CD14-positive monocyte (primary cell): ENCODE results near the gene SPAAR. TPM values are rescaled to one million over a fixed set of nuclear protein-coding genes. Genes with fewer than 3 reads are reported as not detected.
"Not testable (repeated sequence)": the region's sequence is repeated elsewhere in the genome, so short reads cannot be mapped to it uniquely, and the experiment has no call there.

ENCODE experiments used
- DNase-seq, 3 donors: peaks; one replicate each; pipeline ENCODE4 v3.0.0-alpha.2; 2011 to 2022
- H2AFZ ChIP-seq: 2 replicates; pipeline ENCODE4 v1.6.0; 2012; ENCODE audit warnings: mild to moderate bottlenecking, low read depth, low read length, inconsistent platforms; ENCODE audit not compliant: insufficient read depth, poor library complexity, severe bottlenecking
- H3K27ac ChIP-seq, 2 donors: 1 replicate in 1 of 2; 2 replicates in 1 of 2; pipeline ENCODE4 v1.5.1; 2012 to 2013; ENCODE audit warnings: low read length in 2 of 2, control low read depth in 1 of 2, inconsistent platforms in 1 of 2, low read depth in 1 of 2, mild to moderate bottlenecking in 1 of 2
- H3K27me3 ChIP-seq, 2 donors: one replicate each; pipeline versions ENCODE4 v1.6.0 to v1.6.1; 2011 to 2013; ENCODE audit warnings: low read length in 2 of 2; ENCODE audit not compliant: control insufficient read depth in 2 of 2, insufficient read depth in 2 of 2
- H3K36me3 ChIP-seq, 2 donors: replicated peaks in 1 of 2; 1 replicate in 1 of 2; 2 replicates in 1 of 2; pipeline versions ENCODE4 v1.5.1 to v1.6.1; 2012 to 2013; ENCODE audit warnings: low read length in 2 of 2, control low read depth in 1 of 2, inconsistent platforms in 1 of 2, mild to moderate bottlenecking in 1 of 2; ENCODE audit not compliant: insufficient read depth in 2 of 2, control insufficient read depth in 1 of 2
- H3K4me1 ChIP-seq, 2 donors: 1 replicate in 1 of 2; 2 replicates in 1 of 2; pipeline versions ENCODE4 v1.5.1 to v1.6.1; 2012 to 2013; ENCODE audit warnings: low read length in 2 of 2, control low read depth in 1 of 2, inconsistent platforms in 1 of 2, mild to moderate bottlenecking in 1 of 2, moderate library complexity in 1 of 2; ENCODE audit not compliant: insufficient read depth in 2 of 2, control insufficient read depth in 1 of 2
- H3K4me2 ChIP-seq: replicated peaks from 2 replicates; pipeline ENCODE3; 2012; ENCODE audit warnings: low read length, moderate library complexity, mild to moderate bottlenecking; ENCODE audit not compliant: poor library complexity, severe bottlenecking; ENCODE audit errors: extremely low read depth
- H3K4me3 ChIP-seq, 3 experiments: fragments of 200-600 bp in 1 of 3; sonication (generic) in 1 of 3; replicated peaks in 1 of 3; 1 replicate in 2 of 3; 2 replicates in 1 of 3; pipeline ENCODE4 v1.5.1; 2011 to 2013; ENCODE audit warnings: low read length in 3 of 3, mild to moderate bottlenecking in 3 of 3, control low read depth in 2 of 3, low read depth in 2 of 3, inconsistent platforms in 1 of 3, moderate library complexity in 1 of 3
- H3K79me2 ChIP-seq: 2 replicates; pipeline ENCODE4 v1.6.0; 2012; ENCODE audit warnings: mild to moderate bottlenecking, control low read depth, inconsistent platforms, low read length, moderate library complexity; ENCODE audit not compliant: insufficient read depth
- H3K9ac ChIP-seq: 2 replicates; pipeline ENCODE4 v1.6.0; 2017; ENCODE audit warnings: low read length, mild to moderate bottlenecking; ENCODE audit not compliant: insufficient read depth, poor library complexity, severe bottlenecking
- H3K9me3 ChIP-seq, 2 donors: replicated peaks in 1 of 2; 1 replicate in 1 of 2; 2 replicates in 1 of 2; pipeline versions ENCODE4 v1.5.1 to v1.6.1; 2012 to 2013; ENCODE audit warnings: low read length in 2 of 2, control low read depth in 1 of 2; ENCODE audit not compliant: control insufficient read depth in 1 of 2, insufficient read depth in 1 of 2
- H4K20me1 ChIP-seq: 2 replicates; pipeline ENCODE4 v1.6.0; 2012; ENCODE audit warnings: mild to moderate bottlenecking, low read length, control low read depth, moderate library complexity; ENCODE audit not compliant: insufficient read depth
- H3K27ac Mint-ChIP-seq, 7 donors: one replicate each; pipeline ENCODE4 v1.8.0; 2020; ENCODE audit warnings: mild to moderate bottlenecking in 7 of 7, mixed read lengths in 7 of 7, moderate library complexity in 6 of 7, inconsistent platforms in 2 of 7
- H3K27me3 Mint-ChIP-seq, 3 donors: one replicate each; pipeline ENCODE4 v1.8.0; 2021 to 2022; ENCODE audit warnings: low read depth in 3 of 3, mild to moderate bottlenecking in 3 of 3, mixed read lengths in 3 of 3, moderate library complexity in 3 of 3, inconsistent platforms in 1 of 3
- H3K36me3 Mint-ChIP-seq, 2 donors: one replicate each; pipeline ENCODE4 v1.8.0; 2020; ENCODE audit warnings: mixed read lengths in 2 of 2, inconsistent platforms in 1 of 2, mild to moderate bottlenecking in 1 of 2
- H3K4me1 Mint-ChIP-seq: one replicate; pipeline ENCODE4 v1.8.0; 2020; ENCODE audit warnings: mild to moderate bottlenecking, mixed read lengths
- H3K4me3 Mint-ChIP-seq, 2 donors: one replicate each; pipeline ENCODE4 v1.8.0; 2020; ENCODE audit warnings: mild to moderate bottlenecking in 2 of 2, mixed read lengths in 2 of 2, moderate library complexity in 1 of 2
- H3K9me3 Mint-ChIP-seq, 7 donors: one replicate each; pipeline ENCODE4 v1.8.0; 2020 to 2022; ENCODE audit warnings: mixed read lengths in 7 of 7, mild to moderate bottlenecking in 6 of 7, moderate library complexity in 6 of 7, inconsistent platforms in 2 of 7
- WGBS: methylation state at CpG from one replicate; pipeline ENCODE4 v1.1.5; 2013; ENCODE audit warnings: missing lambda C conversion rate; ENCODE audit not compliant: insufficient coverage; 5-methylcytosine and 5-hydroxymethylcytosine counted together
- intact Hi-C, 2 donors: fragments of 100-400 bp; cut with micrococcal nuclease; formaldehyde crosslinking; loops; one replicate each; pipeline versions ENCODE4 v1.15.0 to v1.15.1; 2023
- polyA plus RNA-seq, 3 donors: library from polyadenylated mRNA; depleted of rRNA in 1 of 3; unstranded in 2 of 3; stranded (reverse) in 1 of 3; fragments of 300-500 nt in 2 of 3; fragments of >200 nt in 1 of 3; fragmentation: Illumina TruSeq in 2 of 3; gene quantifications; 1 replicate in 2 of 3; 2 replicates in 1 of 3; pipeline ENCODE4 v1.2.3, GENCODE V29; 2012 to 2021
- TF ChIP-seq, protein P1 (sequence below): fragments of 200-600 bp; IDR thresholded peaks from one replicate; pipeline ENCODE4 v1.8.0; 2022; ENCODE audit warnings: antibody characterized with exemption, mild to moderate bottlenecking

The SPAAR gene
- polyA plus RNA-seq, 3 donors = not detected

DNA sequence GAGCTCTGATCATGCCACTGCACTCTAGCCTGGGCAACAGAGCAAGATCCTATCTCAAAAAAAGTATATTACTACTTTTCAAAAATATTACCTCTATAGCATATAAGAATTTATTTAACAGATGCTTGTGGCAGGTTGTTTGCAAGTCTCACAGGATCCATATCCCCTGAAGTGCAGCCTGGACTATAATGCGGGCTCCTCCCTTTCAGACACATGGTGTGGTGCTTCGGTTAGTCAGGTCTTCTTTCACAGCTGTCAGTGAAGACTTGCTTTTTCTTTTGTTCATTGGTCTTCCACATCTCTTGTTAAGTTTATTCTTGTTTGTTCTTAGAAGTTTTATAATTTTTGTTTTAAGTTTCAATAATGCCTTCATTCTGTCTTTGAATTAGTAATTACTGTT lies 12.7 kb upstream of the SPAAR start:
- H3K9ac ChIP-seq = no peak overlapping the region
- peaks cover 7% of the 10 kb centered on the region in 2 donors for H3K4me1 ChIP-seq
- no peak for DNase-seq
- Mint-ChIP-seq H3K27me3 (peaks cover 6 to 28% (median 16%) of the 10 kb centered on the region in 3 donors), H3K4me1 (peaks cover 6% of the 10 kb centered on the region), H3K4me3 (no peak overlapping the region), H3K36me3 (no peaks in the 10 kb centered on the region), H3K27ac (no peak overlapping the region), H3K9me3 (no peaks in the 10 kb centered on the region)
- H3K4me3 ChIP-seq = no peak overlapping the region
- H2AFZ ChIP-seq = no peak overlapping the region
- no peak overlapping the region for H3K27ac ChIP-seq
- H3K4me2 ChIP-seq = no peak overlapping the region
- no peaks in the 10 kb centered on the region for H3K36me3 ChIP-seq
- no CpG with 5 or more reads among the region's 2 CpGs for WGBS
- no peaks in the 10 kb centered on the region for H3K9me3 ChIP-seq
- peaks cover 0 to 2% of the 10 kb centered on the region in 2 donors for H3K27me3 ChIP-seq
- TF ChIP-seq, protein P1, sequence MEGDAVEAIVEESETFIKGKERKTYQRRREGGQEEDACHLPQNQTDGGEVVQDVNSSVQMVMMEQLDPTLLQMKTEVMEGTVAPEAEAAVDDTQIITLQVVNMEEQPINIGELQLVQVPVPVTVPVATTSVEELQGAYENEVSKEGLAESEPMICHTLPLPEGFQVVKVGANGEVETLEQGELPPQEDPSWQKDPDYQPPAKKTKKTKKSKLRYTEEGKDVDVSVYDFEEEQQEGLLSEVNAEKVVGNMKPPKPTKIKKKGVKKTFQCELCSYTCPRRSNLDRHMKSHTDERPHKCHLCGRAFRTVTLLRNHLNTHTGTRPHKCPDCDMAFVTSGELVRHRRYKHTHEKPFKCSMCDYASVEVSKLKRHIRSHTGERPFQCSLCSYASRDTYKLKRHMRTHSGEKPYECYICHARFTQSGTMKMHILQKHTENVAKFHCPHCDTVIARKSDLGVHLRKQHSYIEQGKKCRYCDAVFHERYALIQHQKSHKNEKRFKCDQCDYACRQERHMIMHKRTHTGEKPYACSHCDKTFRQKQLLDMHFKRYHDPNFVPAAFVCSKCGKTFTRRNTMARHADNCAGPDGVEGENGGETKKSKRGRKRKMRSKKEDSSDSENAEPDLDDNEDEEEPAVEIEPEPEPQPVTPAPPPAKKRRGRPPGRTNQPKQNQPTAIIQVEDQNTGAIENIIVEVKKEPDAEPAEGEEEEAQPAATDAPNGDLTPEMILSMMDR = no peak
- H3K79me2 ChIP-seq = no peaks in the 10 kb centered on the region
- no peaks in the 10 kb centered on the region for H4K20me1 ChIP-seq
- intact Hi-C loops = no loop called here

DNA sequence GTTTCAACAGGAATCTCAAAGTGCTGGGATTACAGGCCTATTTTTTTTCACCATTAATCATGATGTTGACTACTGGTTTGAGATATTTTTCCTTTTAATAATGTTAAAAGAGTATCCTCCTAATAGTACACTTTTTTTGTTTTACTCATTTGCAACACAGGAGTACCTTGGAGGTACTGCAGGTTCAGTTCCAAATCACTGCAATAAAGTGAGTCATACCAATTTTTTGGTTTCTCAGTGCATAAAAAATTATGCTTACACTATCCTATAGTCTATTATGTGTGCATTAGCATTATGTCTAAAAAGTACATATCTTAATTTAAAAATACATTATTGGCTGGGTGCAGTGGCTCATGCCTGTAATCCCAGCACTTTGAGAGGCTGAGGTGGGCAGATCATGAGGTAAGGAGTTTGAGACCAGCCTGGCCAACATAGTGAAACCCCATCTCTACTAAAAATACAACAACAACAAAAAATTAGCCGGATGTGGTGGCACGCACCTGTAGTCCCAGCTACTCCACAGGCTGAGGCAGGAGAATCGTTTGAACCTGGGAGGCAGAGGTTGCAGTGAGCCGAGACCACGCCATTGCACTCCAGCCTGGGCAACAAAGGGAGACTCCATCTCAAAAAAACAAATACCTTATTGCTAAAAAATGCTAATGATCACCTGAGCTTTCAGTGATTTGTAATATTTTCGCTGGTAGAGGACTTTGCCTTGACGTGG lies 11.8 kb upstream of the SPAAR start:
- H2AFZ ChIP-seq, H3K4me1 ChIP-seq, H3K36me3 Mint-ChIP-seq, H3K36me3 ChIP-seq, H3K4me3 Mint-ChIP-seq, intact Hi-C loops, H3K9me3 ChIP-seq, H3K4me3 ChIP-seq, DNase-seq, H3K4me1 Mint-ChIP-seq, H3K9ac ChIP-seq, H4K20me1 ChIP-seq, H3K9me3 Mint-ChIP-seq, H3K27ac ChIP-seq, H3K4me2 ChIP-seq, H3K27me3 ChIP-seq, H3K79me2 ChIP-seq: not testable (repeated sequence)
- 93% methylated on average over 3 of the region's 7 CpGs for WGBS
- H3K27me3 Mint-ChIP-seq = peaks cover 11 to 33% (median 16%) of the 10 kb centered on the region in 3 donors
- peak overlapping the region in 2 of 7 donors; percentile 35 to 57 for H3K27ac Mint-ChIP-seq
